ELR (cell line): ENCODE data around the gene TBC1D30.
"Not testable (repeated sequence)": the region's sequence is repeated elsewhere in the genome, so short reads cannot be mapped to it uniquely, and the experiment has no call there.

ENCODE experiments used
- DNase-seq: peaks from one replicate; pipeline ENCODE4 v3.0.0-alpha.2; 2015; ENCODE audit warnings: low read depth

Gene TBC1D30

DNA sequence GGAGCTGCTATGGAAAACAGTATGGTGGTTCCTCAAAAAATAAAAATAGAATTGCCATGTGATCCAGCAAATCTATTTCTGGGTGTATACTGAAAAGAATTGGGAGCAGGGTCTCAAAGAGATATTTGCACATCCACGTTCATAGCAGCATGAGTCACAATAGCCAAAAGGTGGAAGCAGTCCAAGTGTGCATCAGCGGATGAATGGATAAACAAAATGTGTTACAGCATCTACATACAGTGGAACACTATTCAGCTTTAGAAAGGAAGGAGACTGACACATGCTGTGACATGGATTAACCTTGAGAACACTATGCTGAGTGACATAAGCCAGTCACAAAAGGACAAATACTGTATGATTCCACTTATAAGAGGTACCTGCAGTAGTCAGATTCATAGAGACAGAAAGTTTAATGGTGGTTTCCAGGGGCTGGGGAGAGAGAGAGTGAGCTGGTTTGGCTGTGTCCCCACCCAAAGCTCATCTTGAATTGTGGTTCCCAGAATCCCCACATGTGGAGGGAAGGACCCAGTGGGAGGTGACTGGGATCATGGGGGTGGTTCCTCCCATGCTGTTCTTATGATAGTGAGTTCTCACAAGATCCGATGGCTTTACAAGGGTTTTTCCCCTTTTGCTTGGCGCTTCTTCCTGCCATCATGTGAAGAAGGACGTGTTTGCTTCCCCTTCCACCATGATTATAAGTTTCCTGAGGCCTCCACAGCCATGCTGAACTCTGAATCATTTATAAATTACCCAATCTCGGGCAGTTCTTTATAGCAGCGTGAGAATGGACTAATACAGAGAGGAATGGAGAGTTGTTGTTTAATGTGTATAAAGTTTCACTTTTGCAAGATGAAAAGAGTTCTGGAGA is 17.6 kb upstream of the TBC1D30 start:
- peak; percentile 76 for DNase-seq

DNA sequence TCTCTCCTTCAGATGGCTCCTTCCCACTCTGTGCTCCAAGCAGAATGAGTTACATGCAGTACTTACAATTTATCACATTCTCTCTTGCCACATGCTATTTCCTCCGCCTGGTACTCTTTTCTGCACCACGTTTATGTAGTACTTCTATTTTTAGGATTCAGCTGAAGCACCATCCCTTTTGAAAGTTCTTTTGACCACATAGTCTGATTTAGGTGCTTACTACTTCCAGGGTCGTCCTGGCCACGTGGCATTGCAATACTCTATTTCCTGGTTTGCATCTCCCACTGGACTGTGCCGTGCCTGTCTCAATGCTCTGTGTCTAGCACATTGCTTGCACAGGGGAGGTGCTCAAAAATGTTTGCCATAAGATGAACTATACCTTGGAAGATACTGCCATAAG is 16.3 kb upstream of the TBC1D30 start:
- no peak for DNase-seq

DNA sequence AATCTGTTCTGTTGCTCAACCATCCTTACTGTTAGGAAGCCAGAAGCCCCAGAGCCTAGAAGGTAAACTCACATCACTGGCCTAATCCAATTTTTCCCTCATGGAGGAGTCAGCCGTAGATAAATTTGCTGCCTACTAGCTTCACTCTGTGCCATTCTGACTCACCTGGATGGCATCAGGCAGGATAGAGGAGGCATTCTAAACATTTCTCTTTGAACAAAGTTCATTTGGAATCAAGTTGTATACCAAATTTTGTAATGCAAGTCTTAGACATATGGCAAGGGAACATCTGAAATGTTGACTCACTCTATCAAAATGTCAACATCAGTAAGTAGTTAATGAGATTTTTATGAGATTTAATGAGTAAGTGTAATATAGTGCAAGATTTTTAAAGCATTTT is 13.6 kb upstream of the TBC1D30 start:
- DNase-seq: no peak

DNA sequence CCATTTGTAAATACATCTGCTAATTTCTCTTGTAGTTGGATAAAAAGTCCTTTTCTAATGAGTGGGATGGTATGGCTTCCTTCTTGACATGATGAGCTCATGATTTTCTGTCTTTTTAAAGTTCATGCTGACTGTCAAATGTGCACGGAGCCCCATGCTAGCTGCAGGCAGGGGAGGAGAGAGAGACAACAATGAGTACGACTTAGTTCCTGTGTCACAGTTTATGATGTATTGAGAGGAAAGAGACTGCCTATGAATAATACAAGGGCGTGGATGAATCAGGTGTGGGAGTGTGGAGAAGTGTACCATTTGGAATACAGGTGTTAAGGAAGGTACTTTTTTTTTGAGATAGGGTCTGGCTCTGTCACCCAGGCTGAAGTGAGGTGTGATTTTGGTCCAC is 10.7 kb upstream of the TBC1D30 start:
- no peak for DNase-seq

DNA sequence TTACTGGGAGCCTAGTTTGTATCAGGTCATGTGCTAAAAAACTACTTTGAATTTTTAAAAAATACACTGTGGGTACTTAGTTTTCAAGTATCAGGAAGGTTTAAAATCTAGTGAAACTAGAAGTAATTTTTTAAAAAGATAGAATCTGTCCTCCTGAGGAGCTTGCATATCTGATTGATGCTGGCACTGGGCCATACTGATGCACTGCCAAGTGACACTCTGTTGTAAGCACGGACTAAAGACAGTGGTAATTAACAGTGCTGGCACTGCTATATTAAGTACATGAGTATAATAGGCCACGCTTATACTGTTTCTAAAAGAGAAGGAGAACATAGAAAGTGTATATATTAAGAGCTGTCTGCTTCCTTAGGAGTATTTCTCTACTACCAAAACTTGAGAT is 10.0 kb upstream of the TBC1D30 start:
- no peak for DNase-seq

DNA sequence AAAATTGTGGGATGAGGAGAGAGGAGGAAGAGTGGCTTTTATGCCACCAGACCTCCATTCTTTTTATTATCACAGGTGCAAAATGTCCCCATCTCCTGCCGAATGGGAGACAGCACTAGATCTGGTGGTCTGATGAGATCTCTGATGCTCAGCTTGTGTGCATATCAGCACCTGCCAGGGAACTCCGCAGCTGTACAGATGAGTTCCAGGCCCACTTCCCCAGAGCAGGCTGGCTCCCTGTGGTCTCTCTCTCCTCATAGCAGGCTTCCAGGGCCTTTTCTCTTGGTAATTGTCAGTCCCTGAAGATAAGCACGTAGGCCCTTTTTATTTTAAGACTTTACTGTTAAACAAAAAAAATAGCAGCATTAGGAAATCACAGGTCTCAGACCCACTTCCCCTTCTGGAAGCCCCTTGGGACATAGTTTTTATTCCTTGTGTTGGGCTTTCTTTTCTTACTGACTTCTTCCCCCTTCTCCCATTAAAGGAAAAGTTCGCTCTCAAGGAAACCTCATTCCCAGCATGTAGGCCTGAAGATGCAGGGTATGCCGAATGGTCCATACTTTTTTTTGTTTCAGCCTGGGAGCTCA is 4.5 kb upstream of the TBC1D30 start:
- no peak for DNase-seq

DNA sequence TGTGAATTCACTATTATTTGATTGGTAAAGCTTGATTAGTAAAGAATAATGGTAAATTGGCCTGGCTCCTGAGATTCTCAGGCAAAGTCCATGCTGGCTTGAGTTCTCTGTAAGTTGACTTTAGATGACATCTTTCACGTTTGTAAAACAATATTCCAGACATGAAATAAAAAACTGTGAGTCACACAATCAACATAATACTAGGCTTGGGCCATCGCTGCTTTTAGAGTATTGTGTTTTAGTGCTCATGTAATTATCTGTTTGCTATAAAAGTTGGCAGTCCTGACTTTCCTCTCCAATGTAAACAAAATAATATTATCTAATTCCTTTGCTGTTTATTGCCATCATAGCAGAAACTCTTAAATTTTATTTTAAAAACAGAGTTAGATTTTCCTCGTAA is 3.9 kb upstream of the TBC1D30 start:
- DNase-seq: no peak

DNA sequence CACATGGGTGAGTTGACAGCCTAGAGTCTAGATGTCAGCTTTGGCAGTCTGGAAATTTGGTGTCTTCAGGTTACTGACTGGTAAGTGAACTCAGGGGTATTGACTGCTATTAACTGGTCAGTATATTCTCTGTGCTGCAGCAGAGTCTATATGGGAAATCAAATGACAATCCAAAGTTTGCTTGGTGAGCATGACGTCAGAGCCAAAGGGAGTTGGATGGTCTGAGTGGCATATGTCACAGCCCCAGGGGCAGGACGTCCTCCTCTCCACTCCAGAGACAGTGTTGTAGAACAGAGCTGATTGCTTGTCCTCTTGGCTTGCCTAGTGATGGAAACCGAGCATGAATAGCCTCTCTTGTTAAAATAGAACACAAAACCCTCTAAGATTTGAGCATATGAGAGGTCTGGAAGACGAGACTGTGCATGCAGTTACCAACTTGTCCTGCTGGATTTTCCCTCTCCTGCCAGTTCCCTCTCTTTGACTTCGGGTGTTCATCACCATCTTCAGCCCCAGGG is 3.3 kb upstream of the TBC1D30 start:
- no peak for DNase-seq

DNA sequence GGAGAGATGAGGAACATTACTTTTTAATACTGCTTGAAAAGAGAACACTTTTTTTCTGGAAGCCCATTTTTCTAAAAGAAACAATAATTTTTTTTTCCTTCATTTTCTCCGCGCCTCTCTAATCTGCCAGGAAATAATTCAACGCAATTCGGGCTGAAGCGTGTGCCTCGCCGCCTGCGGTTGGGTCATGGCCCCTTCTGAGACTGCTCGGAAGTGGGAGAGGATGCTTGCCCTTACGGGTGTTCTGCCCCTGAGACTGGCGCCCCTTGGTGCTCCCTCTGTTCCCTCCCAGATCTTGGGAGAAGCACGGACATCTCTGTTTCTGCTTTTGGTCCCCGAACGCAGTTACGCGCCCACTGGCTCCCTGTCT is 332 bp upstream of the TBC1D30 start:
- no peak for DNase-seq

DNA sequence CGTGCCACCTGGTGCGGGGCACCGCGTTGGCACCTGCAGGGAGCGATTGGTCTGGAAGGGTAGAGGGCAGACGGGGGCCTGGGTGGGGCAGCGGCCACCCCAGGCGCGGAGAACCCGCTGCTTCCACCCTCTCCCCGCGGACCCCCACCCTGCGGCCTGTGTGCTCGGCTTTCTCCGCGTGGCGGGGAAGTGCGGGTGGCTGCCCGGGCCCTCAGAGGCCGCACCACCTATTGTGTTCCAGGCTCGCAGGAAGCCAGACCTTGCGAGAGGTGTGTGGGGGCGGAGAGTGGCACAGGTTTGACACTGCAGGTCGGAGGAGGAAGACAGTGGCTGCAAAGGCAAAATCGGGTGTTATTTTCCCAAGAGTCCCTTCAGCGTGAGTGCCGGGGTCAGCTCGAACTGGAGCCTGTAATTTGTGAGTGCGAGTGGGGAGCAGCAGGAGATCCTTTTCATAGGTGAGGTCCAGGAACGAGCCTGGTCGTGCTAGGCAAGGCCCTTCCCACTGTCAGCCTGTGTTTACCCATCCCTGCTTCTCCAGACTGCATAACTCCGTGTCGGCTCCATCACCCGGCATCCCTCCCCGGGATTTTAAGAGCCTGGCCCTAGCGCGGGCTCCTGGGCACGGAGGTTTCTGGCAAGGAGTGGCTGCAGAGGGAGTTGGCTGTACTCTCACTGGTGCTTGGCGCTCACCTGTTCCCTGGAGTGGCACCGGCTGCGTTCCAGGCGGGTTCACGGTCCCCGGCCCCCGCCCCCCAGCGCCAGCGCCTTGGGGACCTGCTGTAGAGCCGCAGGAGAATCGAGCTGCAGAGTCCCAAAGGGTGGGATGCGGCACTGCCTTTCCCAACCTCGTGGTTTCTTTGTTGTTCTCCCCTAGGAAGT is 935 bp downstream of the TBC1D30 start:
- no peak for DNase-seq

DNA sequence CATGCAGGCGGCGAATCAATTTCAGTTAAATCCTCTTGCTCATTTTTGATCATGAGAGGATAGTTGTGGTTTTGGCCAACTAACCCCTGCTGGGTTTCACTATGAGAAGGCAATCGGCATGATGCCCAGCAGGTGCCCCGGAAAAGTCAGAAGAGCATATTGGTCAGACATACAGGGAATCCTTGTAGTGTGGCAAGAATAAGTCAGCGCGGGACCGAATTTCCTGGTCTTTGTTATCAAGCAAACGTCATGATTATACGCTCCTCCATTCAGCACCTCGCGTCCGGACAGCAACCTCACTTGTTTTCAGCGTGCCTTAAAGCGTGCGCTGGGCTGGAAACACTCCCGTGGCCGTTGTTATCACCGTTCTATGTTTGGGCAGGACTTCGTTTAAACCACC is 1.8 kb downstream of the TBC1D30 start:
- peak; percentile 42 for DNase-seq

DNA sequence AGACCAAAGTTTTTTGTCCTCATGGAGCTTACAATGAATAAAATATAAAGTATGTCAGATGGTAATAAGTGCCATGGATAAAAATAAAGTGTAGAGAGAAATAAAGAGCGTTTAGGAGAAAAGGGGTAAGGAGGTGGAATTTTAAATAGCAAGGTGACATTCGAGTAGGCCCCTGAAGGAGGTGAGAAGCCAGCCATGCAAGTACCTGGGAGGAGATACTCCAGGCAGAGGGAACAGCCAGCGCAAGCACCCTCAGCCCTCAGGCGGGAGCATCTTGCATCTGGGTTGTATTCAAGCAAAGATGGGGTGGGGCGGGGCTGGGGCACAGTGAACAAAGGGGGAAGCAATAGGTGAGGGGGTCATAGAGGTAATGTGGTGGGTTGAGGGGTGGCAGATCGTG is 4.3 kb downstream of the TBC1D30 start:
- DNase-seq: no peak

DNA sequence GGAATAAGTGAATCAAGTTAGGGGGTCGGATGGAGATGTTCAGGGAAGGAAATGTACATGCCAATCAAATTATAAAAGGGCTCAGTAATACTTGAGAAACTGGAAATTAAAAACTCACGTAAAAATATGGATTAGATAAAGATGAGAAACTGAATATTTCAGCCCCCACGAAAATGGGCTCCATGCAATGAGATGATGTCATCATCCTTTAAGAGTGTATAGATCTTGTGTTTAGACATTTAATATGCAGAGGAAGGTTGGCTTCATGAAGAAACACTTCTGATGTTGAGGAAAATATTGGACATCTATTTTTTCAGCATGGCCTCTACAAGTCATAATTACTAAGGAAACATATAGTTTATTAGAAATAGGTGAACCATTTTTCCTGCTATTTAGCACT is 9.5 kb downstream of the TBC1D30 start:
- no peak for DNase-seq

DNA sequence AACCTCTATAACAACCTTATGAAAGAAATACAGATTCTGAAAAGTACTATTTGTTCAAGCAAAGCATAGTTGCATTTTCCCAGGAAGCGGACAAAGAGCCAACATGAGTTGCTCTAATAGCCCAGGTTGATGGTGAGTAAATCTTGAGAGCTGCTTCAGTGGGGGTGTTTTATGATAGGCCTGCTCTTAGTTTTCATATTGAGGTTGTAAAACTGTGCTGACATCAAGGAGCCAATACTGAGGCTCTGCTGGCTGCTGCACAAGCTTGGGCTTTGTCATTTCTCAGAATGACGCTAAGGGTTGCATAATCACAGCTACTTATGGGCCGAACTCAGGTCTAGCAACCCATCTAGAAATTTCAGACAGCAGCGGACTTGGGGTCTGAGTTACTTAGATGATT is 11.5 kb downstream of the TBC1D30 start:
- no peak for DNase-seq

DNA sequence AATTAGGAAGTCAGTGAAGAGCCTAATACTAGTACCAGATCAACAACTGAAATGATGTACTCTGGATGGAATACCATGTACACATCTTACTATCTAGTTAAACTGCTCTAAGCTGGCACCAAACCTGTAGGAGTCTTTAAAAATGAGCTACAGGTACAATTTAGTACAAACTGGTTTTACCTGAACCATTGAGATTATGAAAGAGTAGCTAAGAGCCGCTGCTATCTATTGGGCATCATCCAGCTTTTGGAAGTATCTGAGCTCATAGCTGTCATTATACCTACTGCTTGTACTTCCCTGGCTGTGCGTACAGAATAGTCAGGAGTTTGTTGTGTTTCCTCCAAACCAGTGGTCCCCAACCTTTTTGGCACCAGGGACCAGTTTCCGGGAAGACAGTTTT is 12.4 kb downstream of the TBC1D30 start:
- DNase-seq: no peak

DNA sequence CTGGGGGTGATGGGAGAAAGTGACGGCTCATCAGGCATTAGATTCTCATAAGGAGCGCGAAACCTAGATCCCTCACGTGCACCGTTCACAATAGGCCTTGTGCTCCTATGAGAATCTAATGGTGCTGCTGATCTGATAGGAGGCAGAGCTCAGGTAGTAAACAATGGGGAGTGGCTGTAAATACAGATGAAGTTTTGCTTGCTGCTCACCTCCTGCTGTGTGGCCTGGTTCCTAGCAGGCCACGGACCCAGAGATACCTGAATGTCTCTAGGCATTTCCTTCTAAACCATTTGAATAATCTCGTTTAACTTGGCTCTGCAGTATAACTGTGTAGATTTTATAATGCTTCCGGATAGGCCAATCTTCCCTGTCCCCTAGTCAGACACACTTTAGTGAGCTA is 13.0 kb downstream of the TBC1D30 start:
- DNase-seq: no peak

DNA sequence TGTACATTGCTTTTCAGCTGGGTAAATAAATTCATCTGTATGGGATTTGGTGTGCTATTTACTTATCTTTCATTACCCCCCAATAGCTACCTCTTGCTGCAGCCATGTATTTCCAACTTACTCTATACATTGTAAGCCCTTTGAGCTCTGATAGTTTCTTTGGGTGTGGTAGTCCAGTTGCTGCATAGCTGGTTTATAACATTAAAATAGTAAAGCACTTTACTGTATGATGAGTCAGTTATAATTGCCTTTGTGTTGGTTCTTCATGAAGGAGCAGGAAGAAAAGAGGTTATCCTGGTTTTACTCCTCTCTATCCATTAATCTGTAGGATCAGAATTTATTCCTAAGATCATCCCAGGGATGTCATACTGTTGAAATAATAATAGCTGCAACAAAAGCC is 15.7 kb downstream of the TBC1D30 start:
- no peak for DNase-seq

DNA sequence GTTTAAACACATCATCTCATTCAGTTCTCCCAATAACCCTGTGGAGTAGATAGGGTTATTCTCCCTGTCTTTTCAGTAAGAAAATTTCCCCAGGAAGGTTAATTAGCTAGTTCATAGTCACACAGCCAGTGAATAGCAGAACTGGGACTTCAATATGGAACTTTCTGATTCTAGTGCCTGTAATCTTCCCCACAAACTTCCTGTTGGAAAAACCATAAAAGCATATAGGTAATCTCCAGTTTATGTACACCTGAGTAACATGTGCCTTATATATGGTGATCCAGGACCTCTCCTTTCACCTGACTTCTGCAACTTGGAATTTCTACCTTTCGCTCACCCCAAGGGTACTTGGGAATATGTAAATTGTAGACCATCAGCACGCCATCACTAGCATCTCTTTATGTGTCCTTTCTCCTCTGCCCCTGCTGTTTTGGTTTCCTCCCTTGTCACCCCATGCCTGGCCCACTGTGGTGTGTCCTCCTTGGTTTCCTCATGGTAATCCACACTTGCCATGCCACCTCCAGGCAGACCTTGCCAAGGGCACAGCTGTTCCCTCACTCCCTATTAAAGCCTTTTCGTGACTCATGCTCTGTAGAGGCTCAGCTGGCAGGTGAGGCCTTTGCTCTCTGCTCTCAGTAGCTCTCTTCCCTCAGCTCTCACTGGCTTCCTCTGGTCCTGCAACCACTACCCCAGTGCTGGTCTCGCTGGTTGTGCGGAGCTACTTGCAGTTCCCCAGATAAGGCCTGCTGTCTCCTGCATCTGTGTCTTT is 16.7 kb downstream of the TBC1D30 start:
- DNase-seq: no peak

DNA sequence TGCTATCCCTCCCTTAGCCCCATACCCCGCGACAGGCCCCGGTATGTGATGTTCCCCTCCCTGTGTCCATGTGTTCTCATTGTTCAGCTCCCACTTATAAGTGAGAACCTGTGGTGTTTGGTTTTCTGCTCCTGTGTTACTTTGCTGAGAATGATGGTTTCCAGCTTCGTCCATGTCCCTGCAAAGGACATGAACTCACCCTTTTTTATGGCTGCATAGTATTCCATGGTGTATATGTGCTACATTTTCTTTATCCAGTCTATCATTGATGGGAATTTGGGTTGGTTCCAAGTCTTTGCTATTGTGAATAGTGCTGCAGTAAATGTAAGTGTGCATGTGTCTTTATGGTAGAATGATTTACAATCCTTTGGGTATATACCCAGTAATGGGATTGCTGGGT is 24.0 kb downstream of the TBC1D30 start:
- not testable (repeated sequence) for DNase-seq

DNA sequence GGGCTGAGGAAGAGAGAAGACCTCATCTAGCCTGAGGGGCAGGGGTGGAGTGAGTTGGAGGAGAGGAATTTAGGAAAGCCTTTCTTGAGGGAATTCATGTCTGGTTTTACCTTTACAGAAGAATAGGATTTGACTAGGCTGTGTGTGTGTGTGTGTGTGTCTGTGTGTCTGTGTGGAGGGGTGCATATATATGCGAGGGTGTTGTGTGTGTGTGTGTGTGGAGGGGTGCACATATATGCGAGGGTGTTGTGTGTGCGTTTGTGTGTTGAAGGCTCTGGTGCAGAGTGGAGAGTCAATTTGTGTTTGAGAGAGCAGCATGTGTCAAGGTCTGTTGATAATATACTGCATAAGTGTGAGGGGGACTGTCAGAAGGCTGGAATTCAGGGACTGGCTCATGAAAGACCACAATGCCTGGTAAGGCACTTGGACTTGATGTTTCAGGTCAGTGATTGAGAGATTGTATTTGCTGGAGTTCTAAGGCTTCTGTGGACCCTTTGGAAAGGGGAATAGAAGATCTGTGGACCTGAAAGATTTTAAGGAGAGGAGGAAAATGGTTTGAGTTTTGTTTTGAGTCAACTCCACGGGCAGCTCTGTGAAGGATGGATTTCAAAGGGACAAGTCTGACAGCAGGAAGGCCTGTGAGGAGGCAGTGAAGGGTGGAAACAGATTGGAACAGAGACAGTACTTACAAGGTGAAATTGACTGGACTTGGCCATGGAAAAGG is 34.6 kb downstream of the TBC1D30 start:
- DNase-seq: no peak

DNA sequence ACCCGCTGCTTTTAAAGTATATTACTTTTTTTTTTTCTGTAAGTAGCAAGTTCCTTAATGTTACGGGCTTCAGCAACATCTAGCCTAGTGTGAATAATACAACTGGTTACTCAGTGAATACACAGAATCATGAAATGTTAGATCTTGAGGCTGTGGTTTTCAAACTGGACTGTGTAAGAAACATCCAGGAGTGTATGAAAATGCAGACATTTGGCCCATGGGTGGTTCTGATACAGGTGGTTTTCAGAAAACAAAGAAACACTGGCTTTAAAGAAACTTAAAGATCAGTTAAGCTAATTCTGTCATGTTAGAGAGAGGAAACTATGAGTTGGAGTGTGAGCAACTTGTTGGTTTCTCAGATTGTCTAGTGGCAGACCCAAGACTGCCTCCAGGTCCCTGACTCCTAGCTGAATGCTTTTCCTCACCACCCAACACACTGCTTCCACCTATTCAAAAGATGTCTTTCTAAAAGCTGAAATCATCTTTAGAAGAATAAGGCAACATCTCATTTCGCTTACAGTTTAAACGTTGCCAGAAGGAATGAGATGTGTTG is 36.1 kb downstream of the TBC1D30 start:
- no peak for DNase-seq
